ENCODE results near the gene OGT. TPM values are rescaled to one million over a fixed set of nuclear protein-coding genes. Genes with fewer than 3 reads are reported as not detected.

Gene OGT
- 29.6 to 43.9 TPM (median 35.5 TPM) in 5 replicates for total RNA-seq (2022; extraction: Qiagen RNA extraction)

DNA sequence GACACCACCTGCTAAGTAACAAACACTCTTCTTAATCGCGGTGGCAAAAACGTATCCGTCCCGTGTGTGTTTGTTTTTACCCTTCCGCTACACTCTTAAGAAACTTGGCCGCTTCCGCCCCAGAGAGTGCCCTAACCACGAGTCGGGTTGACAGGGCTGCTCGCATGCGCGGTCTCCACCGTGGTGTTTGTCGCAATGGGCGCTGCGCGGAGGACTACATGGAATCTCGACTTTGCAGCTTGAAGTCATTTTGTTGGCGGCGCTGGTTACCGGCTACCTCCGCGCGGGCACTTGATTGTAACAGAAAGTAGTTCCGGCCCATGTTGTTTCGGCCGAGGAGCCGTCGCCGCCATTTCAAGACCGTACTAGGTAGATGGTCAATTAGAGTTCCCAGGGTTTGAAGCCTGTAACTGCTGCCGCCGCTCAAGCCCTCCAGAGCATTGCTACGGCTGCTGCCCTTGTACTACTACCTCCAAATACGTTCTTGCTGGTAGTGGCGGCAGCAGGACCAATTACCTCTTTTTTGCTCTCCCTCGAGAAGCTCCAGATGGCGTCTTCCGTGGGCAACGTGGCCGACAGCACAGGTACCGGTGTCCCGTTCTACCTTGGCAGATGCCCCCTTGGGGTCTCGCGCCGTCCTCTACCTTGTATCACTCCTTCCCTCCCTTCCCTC lies at the start of gene OGT:
Gene OGT (plus strand): TSS at position 352 of the 673 bp plus-strand sequence. CDS start 196 bp downstream, at position 548.

DNA sequence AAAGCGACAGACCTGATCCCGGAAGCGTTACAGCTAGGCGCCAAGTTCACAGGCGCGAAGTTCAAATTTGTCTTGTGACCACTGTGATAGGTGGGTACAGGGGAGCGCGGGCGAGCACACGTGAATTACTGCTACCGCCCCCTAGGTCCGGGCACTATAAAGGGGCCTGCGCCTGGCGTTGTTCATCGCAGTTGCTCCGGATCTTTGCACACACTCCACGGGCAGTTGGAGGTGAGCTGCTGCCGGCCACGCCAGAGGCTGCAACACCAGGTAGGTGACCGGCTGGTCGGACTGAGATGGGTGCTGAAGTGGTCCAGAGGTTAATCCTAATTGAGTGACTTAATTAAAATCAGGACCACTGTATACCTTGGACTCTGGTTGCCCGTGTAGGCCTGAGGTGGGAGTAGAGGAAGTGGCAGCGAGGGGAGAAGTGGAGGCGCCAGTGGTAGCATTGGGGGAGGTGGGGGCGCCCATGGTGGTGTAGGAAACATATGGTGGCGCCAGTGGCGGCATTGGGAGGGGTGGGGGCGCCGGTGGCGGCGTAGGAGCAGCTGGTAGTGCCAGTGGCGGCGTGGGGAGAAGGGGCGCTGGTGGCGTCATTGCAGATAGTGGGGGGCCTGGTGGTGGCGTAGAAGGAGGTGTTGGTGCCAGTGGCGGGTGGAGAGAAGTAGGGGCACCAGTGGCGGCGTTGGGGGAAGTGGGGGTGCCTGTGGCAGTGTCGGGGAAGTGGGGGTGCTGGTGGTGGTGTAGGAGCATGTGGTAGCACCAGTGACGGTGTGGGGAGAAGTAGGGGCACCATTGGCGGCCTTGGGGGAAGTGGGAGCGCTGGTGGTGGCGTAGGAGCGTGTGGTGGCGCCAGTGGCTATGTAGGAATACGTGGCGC lies 45.6 kb downstream of the OGT start, which contains the start of gene GCNA:
Gene GCNA (plus strand): TSS at position 185 of the 883 bp plus-strand sequence. CDS start 2,385 bp downstream, outside the sequence.

DNA sequence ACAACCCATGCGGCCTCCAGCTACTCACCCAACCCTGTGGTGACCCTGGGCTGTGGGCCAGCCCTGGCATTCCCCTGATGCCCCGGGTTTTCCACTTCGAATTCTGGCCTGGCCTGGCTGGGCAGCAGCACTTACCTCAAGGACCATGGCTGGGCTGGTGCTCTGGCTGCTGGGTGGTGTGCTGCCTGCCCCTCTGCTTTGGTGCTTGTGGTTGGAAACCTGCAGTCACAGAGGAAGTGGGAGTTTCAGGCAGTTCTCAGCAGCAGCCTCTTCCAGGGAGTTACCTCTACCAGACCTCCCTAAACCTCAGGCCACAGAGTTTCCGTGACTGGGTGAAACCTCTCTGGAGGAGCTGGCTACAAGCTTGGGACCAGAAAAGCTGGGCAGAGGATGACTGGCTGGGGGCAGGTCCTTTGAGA lies 85.4 kb downstream of the OGT start, which contains the start of gene CXCR3:
Gene CXCR3 (minus strand): TSS at position 209 of the 419 bp plus-strand sequence. CDS start 62 bp downstream, at position 147.

Other genes with a start within 250 kb of the OGT start
- gene NONO, start 249.5 kb upstream of the OGT start, total RNA-seq (2022; extraction: Qiagen RNA extraction) = 340 to 388 TPM (median 374 TPM) in 5 replicates
- 0.79 to 1.2 TPM (median 1.0 TPM) in 5 replicates for gene ITGB1BP2, start 231.4 kb upstream of the OGT start, total RNA-seq (2022; extraction: Qiagen RNA extraction)
- 12.1 to 17.1 TPM (median 16.0 TPM) in 5 replicates for gene TAF1, start 166.7 kb upstream of the OGT start, total RNA-seq (2022; extraction: Qiagen RNA extraction)
- 1.6 to 1.9 TPM (median 1.8 TPM) in 5 replicates for gene GCNA, start 45.3 kb downstream of the OGT start, total RNA-seq (2022; extraction: Qiagen RNA extraction)
- 0.10 to 0.24 TPM (median 0.16 TPM) in 4 of 5 replicates, not detected in the other for gene CXCR3, start 85.4 kb downstream of the OGT start, total RNA-seq (2022; extraction: Qiagen RNA extraction)
- gene CXorf49, start 185.2 kb downstream of the OGT start, total RNA-seq (2022; extraction: Qiagen RNA extraction) = not detected in 5 replicates
- gene CXorf49B, start 230.2 kb downstream of the OGT start, total RNA-seq (2022; extraction: Qiagen RNA extraction) = not detected in 5 replicates